Activated T-helper 17 cell treated with anti-CD3 and anti-CD28 coated beads, Interleukin-2, amount 50 U/mL, for 72 hours (primary cell): Measurements from ENCODE around the gene STMN1. TPM values are rescaled to one million over a fixed set of nuclear protein-coding genes. Genes with fewer than 3 reads are reported as not detected.

Experiments
- ATAC-seq: fragments of 150-1000 bp; cut with Tn5 transposase; replicated peaks from 2 replicates; pipeline ENCODE4 v1.10.0; 2021; ENCODE audit warnings: mild to moderate bottlenecking, moderate library complexity
- H3K27ac Mint-ChIP-seq: one replicate; pipeline ENCODE4 v1.8.0; 2022; ENCODE audit warnings: mixed read lengths
- H3K27me3 Mint-ChIP-seq: one replicate; pipeline ENCODE4 v1.8.0; 2022; ENCODE audit warnings: mixed read lengths
- H3K36me3 Mint-ChIP-seq: one replicate; pipeline ENCODE4 v1.8.0; 2022; ENCODE audit warnings: low read depth, mild to moderate bottlenecking, mixed read lengths
- H3K4me1 Mint-ChIP-seq: one replicate; pipeline ENCODE4 v1.8.0; 2022; ENCODE audit warnings: mixed read lengths
- H3K4me3 Mint-ChIP-seq: one replicate; pipeline ENCODE4 v1.8.0; 2022; ENCODE audit warnings: mild to moderate bottlenecking, mixed read lengths
- H3K9me3 Mint-ChIP-seq: one replicate; pipeline ENCODE4 v1.8.0; 2022; ENCODE audit warnings: mixed read lengths
- total RNA-seq, 2 donors: library from RNA; stranded (reverse); gene quantifications; one replicate each; pipeline ENCODE4 v1.2.3, GENCODE V29; 2022

Gene STMN1
- total RNA-seq, 2 donors from 2014 or later, result 376 to 423 TPM

DNA sequence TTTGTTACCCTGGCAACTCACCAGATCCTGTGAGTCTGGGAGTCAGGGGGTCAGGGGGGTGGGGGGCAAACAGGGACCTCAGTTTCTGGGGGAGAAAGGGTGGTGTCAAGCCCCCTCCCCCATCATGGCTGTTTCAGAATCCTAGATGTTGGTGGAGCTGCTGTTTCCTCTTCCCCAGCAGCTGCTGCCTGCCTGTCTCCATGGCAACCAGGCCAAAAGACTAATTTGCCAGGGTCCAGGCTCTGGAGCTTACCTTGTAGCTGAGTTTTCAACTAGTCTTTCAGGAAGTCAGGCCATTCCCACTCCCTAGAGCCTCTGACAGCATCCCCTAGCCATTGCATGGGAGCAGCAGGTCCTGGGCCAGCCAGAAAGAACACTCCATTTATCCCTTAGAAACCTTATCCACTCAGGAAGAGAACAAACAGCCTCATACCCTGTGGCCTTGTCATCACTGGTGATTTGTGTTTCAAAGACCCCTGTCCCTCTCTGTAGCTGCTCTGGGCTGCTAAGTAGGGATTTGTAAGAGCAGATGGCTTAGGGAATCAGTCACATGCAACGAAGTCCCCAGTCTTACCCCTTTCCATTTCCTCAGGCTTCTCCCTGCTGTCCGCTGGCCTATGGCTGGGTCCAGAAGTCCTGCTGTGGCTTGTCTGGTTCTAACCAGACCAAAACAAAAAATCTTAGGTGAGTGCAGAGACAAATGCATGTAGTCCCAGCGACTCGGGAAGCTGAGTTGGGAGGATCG lies 21.5 kb upstream of the STMN1 start:
- no peak overlapping the region for H3K27ac Mint-ChIP-seq
- no peak for ATAC-seq

DNA sequence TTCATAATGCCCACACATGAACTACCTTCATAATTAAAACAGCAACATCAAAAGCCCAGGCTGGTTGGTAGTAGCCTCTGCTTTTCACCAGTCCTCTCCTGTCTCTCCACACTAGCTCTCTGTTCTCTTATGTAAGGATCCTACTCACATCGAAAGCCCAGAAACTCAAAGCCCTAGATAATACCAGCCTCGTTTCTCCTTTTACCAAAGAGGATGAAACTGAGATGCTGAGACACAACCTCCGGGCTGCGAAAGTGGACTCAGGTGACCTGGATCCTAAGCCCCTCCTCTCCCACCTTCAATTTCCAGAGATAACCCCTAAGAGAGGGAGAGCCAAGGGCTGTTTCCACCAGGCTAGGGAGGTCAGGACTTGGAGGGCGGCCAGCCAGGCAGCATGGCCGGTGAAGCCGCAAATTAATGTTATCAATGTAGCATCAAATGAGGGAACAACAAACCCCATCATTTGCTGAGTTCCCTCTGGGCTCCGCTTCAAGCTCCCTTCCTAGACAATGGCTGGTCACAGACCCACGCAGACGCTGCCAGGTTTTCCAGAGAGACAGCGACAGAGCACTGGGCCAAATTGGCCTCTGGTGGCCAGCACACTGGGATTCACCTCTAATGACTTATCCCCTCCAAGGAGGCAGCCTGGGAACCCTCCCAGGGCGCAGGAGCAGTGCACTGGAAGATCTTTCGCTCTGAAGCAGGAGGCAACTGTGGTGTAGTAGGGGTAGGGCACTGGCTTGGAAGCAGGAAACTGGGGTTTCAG lies 20.7 kb upstream of the STMN1 start:
- Mint-ChIP-seq H3K27ac (no peak overlapping the region), H3K27me3 (no peaks in the 10 kb centered on the region), H3K36me3 (no peaks in the 10 kb centered on the region), H3K4me1 (peaks cover 5% of the 10 kb centered on the region), H3K9me3 (no peaks in the 10 kb centered on the region), H3K4me3 (no peak overlapping the region)
- no peak for ATAC-seq

More for the DNA sequence above, 21.5 kb upstream of the STMN1 start:
- H3K4me3 Mint-ChIP-seq, result no peak overlapping the region
- H3K27me3 Mint-ChIP-seq, result no peaks in the 10 kb centered on the region
- no peaks in the 10 kb centered on the region for H3K36me3 Mint-ChIP-seq
- H3K4me1 Mint-ChIP-seq, result no peaks in the 10 kb centered on the region
- no peaks in the 10 kb centered on the region for H3K9me3 Mint-ChIP-seq

DNA sequence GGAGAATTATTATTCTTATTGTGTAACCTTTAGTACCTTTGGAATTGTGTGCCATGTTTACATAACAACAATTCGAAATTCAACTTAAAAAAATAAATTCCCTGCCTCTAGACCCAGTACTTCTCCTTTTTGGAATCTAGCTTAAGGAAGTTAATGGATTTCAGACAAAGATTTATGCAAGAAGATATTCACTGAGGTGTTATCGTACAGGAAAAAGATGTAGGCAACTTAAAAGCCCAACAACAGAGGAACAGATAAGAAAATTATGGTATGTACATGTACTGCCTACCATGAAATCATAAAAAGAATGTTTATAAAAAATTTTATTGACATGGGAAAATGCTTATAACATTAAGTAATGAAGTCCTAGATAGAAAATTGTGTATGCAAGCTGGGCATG lies 18.2 kb upstream of the STMN1 start:
- Mint-ChIP-seq H3K36me3 (no peaks in the 10 kb centered on the region), H3K27me3 (no peaks in the 10 kb centered on the region), H3K9me3 (no peaks in the 10 kb centered on the region), H3K4me1 (peaks cover 7% of the 10 kb centered on the region), H3K27ac (no peak overlapping the region), H3K4me3 (no peak overlapping the region)
- no peak for ATAC-seq

DNA sequence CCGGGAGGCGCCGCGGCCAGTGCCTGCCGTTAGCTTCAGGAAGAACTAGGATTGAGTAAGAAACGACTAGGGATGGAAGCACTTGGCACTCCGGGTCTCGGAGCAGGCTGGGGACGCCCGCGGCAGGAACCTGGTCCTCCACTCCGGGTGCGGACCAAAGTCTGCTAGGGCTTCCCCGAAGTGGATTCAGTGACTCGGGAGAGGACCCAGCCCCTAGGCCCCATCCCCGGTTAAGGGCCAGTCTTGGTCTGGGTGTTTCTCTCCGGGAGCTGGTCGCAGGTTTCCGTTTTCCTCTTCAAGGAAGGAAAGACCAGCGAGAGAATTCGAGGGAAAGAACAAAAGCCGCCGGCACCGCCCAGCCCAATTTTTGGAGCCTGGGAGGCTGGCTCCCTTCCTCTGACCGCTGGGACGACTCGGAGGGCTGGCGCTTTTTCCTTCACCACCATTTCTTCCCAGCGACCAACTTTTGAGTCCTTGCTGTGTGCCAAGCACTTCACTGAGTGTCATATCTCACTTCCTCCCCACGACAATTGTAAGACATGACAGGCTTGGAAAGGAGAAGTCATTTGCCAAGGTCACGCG lies 16.8 kb upstream of the STMN1 start:
- no peak overlapping the region for H3K27ac Mint-ChIP-seq
- H3K4me1 Mint-ChIP-seq, result peaks cover 8% of the 10 kb centered on the region
- no peaks in the 10 kb centered on the region for H3K36me3 Mint-ChIP-seq
- no peaks in the 10 kb centered on the region for H3K9me3 Mint-ChIP-seq
- no peaks in the 10 kb centered on the region for H3K27me3 Mint-ChIP-seq
- ATAC-seq, result peak; percentile 56
- peak overlapping the region; percentile 80 for H3K4me3 Mint-ChIP-seq

DNA sequence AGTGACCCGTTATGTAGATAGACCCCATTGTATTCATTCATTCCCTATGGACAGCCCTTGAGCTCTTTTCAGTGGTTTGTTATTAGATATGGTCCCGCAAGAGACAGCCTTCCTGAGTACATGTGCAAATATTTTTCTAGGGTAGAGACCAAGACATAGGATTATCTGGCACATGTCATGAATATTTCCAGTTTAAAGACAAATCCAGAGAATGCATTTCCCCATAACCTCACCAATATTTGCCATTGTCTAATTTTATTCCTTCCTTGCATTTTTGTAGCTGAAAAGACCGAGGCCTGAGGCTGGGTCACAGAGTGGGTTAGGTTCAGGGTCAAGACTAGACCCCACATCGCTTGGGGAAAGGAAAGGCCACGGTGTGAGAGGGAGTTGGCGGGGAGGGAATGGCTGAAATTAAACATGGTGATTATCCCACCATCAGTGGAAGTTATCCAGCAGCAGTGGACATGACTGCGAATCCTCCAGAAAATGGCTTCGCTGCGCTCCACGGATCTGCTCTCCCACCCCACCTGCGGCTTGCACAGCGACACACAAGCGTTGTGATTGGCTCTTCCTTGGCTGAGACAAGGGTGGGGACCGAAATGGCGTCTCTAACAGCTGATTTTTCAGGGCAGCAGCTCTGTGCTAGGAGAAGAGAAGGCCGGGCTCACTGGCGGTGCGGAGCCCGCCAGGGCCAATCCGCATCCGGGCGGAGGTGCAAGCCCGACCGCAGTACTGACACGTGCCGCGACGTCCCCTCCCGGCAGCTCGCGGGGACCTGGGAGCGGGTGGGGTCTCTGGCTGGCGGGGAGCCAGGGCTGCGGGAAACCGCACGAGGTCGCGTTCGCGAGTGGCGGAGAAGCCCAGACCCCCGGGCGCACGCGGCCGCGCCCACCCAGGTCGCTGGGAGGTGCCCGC lies 16.1 kb upstream of the STMN1 start:
- H3K36me3 Mint-ChIP-seq, result no peaks in the 10 kb centered on the region
- peak overlapping the region; percentile 33 for H3K27ac Mint-ChIP-seq
- peaks cover 12% of the 10 kb centered on the region for H3K4me1 Mint-ChIP-seq
- H3K9me3 Mint-ChIP-seq, result no peaks in the 10 kb centered on the region
- no peaks in the 10 kb centered on the region for H3K27me3 Mint-ChIP-seq
- peak overlapping the region; percentile 80 for H3K4me3 Mint-ChIP-seq
- peak; percentile 84 for ATAC-seq

DNA sequence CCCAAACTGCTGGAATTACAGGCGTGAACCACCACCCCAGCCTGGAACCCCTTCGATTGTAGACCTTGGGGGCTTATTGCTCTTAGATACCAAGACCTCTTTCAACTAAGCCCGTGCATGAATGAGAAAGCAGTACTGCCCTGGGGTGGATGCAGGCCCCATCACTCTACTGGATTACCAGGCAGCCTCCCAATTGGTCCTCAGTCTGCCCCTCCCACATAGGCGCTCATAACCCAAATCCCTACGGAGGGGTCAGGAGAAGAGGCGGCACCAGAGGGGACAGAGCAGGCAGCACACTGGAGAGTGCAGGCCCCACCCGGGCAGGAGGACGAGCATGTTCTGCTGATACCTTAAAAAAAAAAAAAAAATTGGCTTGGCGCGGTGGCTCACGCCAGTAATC lies 12.4 kb upstream of the STMN1 start:
- no peak overlapping the region for H3K27ac Mint-ChIP-seq
- no peaks in the 10 kb centered on the region for H3K27me3 Mint-ChIP-seq
- H3K4me1 Mint-ChIP-seq, result peaks cover 12% of the 10 kb centered on the region
- H3K4me3 Mint-ChIP-seq, result no peak overlapping the region
- H3K9me3 Mint-ChIP-seq, result no peaks in the 10 kb centered on the region
- ATAC-seq, result no peak
- no peaks in the 10 kb centered on the region for H3K36me3 Mint-ChIP-seq

DNA sequence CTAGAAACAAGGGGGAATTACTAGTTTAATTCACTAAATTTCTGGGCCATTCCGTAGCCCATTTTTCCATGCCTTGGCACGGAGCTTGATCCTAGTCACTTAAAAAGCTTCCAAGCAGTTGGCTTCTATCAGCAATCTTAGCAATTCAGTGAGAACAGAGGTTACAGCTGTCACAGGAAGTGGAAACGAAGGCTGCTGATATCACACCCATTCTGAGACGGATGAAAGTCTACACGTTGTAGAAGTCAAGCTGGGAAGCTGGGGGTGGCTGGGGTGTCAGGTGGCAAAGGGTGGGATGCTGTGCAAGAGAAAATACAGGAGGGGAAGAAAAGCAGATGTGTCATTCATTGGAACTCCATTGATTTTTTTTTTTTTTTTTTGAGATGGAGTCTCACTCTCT lies 11.8 kb upstream of the STMN1 start:
- ATAC-seq, result peak; percentile 37
- H3K9me3 Mint-ChIP-seq, result no peaks in the 10 kb centered on the region
- H3K4me3 Mint-ChIP-seq, result peak overlapping the region; percentile 30
- H3K4me1 Mint-ChIP-seq, result peaks cover 12% of the 10 kb centered on the region
- no peaks in the 10 kb centered on the region for H3K27me3 Mint-ChIP-seq
- peak overlapping the region; percentile 39 for H3K27ac Mint-ChIP-seq
- H3K36me3 Mint-ChIP-seq, result no peaks in the 10 kb centered on the region

DNA sequence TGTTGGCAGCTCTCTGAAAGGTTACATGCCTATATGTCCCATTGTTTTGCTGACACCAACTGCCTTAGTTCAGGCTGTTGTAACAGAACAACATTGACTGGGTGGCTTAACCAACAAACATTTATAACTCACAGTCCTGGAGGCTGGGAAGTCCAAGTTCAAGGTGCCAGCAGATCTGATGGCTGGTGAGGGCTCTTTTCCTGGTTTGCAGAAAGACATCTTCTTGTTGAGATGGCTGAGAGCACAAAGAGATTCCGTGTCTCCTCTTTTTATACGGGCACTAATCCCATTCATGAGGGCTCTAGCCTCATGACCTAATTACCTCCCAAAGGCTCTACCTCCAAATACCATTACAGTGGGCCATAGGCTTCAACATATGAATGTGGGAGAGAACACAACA lies 10.2 kb upstream of the STMN1 start:
- no peak for ATAC-seq
- no peaks in the 10 kb centered on the region for H3K9me3 Mint-ChIP-seq
- H3K4me3 Mint-ChIP-seq, result no peak overlapping the region
- H3K27me3 Mint-ChIP-seq, result no peaks in the 10 kb centered on the region
- no peaks in the 10 kb centered on the region for H3K36me3 Mint-ChIP-seq
- peaks cover 5% of the 10 kb centered on the region for H3K4me1 Mint-ChIP-seq
- no peak overlapping the region for H3K27ac Mint-ChIP-seq

DNA sequence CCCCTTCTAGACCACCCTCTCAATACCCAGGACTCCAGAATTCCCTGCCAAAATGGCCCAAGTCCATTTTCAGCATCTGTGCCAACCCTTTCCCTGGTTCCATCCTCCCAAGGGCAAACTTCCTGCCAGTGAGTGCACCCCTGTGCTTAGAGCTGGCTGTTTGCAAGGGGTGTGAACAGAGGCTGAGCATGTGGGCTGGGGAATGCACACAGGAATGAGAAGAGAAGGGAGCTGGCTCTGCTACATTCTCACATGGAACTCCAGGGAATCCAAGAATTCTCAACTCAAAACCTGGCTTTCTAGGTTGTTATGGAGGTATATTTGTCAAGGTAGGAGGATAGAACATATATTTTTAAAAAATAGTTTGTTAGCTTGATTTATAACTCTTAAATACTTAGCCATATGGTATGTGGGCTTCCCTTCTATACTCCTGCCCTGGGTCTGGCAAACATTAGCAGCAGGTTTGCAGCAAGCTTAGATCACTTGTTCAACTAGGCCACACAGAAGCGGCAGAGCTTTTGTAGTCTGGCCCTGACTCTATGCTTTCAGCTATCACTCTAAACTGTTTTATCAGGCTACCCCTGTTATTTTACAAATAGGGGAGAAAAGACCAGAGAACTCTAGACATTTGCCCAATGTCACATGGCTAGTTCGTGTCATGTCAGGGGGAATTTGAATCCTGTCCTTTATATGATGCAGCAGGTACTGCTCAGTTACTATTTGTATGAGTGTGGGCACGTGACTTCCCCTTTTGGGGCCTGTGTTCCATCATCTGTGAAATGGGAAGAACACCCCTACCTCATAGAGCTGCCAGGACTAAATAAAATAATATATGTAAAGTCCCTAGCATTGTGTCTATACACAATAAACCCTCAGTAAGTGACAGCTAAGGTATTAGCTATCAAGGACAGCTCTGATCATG lies 8.1 kb upstream of the STMN1 start:
- H3K27ac Mint-ChIP-seq, result no peak overlapping the region
- H3K36me3 Mint-ChIP-seq, result no peaks in the 10 kb centered on the region
- peaks cover 5% of the 10 kb centered on the region for H3K4me1 Mint-ChIP-seq
- no peaks in the 10 kb centered on the region for H3K27me3 Mint-ChIP-seq
- H3K4me3 Mint-ChIP-seq, result no peak overlapping the region
- no peak for ATAC-seq
- no peaks in the 10 kb centered on the region for H3K9me3 Mint-ChIP-seq

DNA sequence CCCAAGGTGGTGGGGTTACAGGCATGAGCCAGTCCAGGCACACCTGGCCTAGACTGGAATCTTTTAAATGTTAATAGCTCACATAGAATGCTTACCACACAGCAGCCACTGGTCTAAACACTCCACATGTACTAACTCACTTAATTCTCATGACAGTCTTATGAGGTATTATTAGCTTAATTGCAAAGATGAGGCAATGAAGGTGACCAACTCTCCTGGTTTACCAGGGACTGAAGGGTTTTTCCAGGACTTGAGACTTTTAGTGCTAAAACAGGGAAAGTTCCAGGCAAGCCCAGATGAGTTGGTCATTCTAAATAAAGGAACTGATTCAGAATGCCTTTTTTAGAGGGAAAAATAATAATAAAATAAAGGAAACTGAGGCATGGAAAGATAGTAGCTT lies 7.0 kb upstream of the STMN1 start:
- ATAC-seq, result no peak
- Mint-ChIP-seq H3K27me3 (no peaks in the 10 kb centered on the region), H3K36me3 (no peaks in the 10 kb centered on the region), H3K27ac (no peak overlapping the region), H3K9me3 (no peaks in the 10 kb centered on the region), H3K4me1 (peaks cover 5% of the 10 kb centered on the region), H3K4me3 (no peak overlapping the region)

DNA sequence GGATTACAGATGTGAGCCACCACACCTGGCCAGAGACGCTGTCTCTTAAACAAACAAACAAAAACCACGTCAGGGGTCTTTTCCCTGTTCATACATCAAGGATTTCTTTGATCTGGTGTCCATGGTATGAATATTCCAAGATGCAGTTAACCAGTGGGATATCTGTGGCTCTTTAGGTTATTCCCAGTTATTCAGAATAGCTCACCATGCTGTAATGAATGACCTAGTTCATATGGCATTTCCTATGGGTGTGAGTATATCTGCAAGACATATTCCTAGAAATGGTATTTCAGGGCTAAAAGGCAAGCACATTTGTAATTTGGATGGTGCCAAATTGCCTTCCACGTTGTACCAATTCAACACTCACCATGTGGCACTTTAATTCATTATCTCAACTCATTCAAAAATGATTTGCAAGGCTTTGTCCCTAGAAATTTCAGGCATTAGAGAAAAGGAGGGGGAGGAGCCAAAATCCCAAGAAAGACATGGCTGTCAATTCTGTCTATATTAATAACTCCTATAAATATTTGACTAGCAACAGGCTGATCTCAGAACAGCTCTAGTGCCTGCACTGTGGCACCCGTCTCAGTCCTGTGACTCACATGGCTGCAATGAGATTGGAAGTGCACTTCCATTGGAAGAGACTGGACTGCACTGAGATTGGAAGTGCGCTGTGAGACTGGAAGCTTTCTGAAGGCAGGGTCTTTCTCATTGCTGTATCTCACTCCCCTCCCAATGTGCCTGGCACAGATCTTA lies 6.0 kb upstream of the STMN1 start:
- no peak overlapping the region for H3K4me3 Mint-ChIP-seq
- H3K36me3 Mint-ChIP-seq, result no peaks in the 10 kb centered on the region
- H3K27me3 Mint-ChIP-seq, result no peaks in the 10 kb centered on the region
- no peaks in the 10 kb centered on the region for H3K9me3 Mint-ChIP-seq
- ATAC-seq, result no peak
- no peaks in the 10 kb centered on the region for H3K4me1 Mint-ChIP-seq
- no peak overlapping the region for H3K27ac Mint-ChIP-seq

DNA sequence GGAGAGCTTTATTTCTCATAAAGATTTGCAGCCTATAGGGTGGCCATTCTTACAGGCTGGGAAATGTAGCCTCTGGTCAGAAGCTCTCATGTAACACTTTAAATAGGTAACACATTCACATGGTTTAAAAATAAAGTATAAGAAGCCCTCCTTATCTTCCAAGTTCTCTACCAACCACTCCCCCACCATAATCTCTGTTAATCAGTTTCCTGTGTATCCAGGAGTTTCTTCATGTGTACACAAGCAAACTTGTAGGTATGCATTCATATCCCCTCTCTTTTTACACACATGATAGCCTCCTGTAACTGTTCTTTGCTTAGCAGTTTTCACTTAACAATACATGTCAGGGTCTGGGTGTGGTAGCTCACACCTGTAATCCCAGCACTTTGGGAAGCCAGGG lies 4.9 kb upstream of the STMN1 start:
- Mint-ChIP-seq H3K27ac (no peak overlapping the region), H3K4me1 (no peaks in the 10 kb centered on the region), H3K27me3 (no peaks in the 10 kb centered on the region), H3K4me3 (no peak overlapping the region), H3K9me3 (no peaks in the 10 kb centered on the region), H3K36me3 (no peaks in the 10 kb centered on the region)
- no peak for ATAC-seq

DNA sequence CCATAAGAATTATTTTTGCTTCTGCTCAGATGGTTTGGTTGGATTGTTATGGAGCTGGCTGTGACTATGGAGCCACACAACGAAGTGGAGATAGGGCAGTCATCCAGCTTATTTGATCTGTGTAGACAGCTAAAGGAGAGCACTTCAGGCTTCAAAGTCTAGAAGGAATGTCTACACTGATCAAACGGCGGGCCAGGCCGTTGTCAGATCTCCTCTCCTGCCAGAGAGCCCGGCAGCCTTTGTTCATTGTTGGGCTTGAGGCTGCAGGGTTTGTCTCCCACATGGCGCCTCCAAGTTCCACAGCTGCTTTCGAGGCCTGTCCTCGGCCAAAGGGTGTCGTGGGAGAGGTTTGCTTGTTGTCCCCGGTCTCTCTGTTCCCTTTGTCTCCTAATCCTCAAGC lies 2.8 kb upstream of the STMN1 start:
- H3K36me3 Mint-ChIP-seq, result peaks cover 13% of the 10 kb centered on the region
- no peaks in the 10 kb centered on the region for H3K27me3 Mint-ChIP-seq
- no peak overlapping the region for H3K4me3 Mint-ChIP-seq
- no peak for ATAC-seq
- H3K4me1 Mint-ChIP-seq, result peaks cover 5% of the 10 kb centered on the region
- H3K27ac Mint-ChIP-seq, result no peak overlapping the region
- H3K9me3 Mint-ChIP-seq, result no peaks in the 10 kb centered on the region
